B cell (primary cell): ENCODE measurements around the gene RMND5A. TPM values are rescaled to one million over a fixed set of nuclear protein-coding genes. Genes with fewer than 3 reads are reported as not detected.
A peak's percentile ranks its signal among the peaks of the same experiment; 100 is the strongest.

Experiments
- ATAC-seq: fragments of 200-7000 bp; cut with Tn5 transposase; one replicate; pipeline ENCODE4 v1.10.0; 2021; ENCODE audit warnings: low read depth, mild to moderate bottlenecking, moderate number of reproducible peaks, moderate library complexity
- CTCF ChIA-PET: fragments of 350-600 bp; sonication (Branson Sonifier 250); formaldehyde crosslinking; loops from one replicate; lab custom pipeline; 2021; ENCODE audit warnings: antibody characterized with exemption, inconsistent platforms; lab: Charles Lee
- POLR2A ChIA-PET: fragments of 350-600 bp; sonication (Branson Sonifier 250); formaldehyde crosslinking; loops from one replicate; lab custom pipeline; 2021; ENCODE audit warnings: antibody characterized with exemption; lab: Charles Lee
- DNase-seq: peaks from one replicate; pipeline ENCODE4 v3.0.0; 2013
- H2AFZ ChIP-seq: 2 replicates; pipeline ENCODE4 v1.6.1; 2012; ENCODE audit warnings: mild to moderate bottlenecking, low read depth, low read length; ENCODE audit not compliant: insufficient read depth, poor library complexity, severe bottlenecking
- H3K27ac ChIP-seq, 2 donors: 1 replicate in 1 of 2; 2 replicates in 1 of 2; pipeline ENCODE4 v1.5.1; 2012 to 2013; ENCODE audit warnings: low read length in 2 of 2, mild to moderate bottlenecking in 2 of 2, moderate library complexity in 1 of 2
- H3K27me3 ChIP-seq, 4 experiments: fragments of 200-600 bp in 1 of 4; sonication (generic) in 1 of 4; replicated peaks in 1 of 4; 1 replicate in 2 of 4; 2 replicates in 2 of 4; pipeline versions ENCODE4 v1.6.1 to v1.7.0; 2013 to 2016; ENCODE audit warnings: low read length in 3 of 4, mild to moderate bottlenecking in 2 of 4, mixed read lengths in 1 of 4, moderate library complexity in 1 of 4; ENCODE audit not compliant: insufficient read depth in 4 of 4, control insufficient read depth in 3 of 4; ENCODE audit errors: control extremely low read depth in 1 of 4
- H3K36me3 ChIP-seq, 2 experiments: replicated peaks in 1 of 2; 1 replicate in 1 of 2; 2 replicates in 1 of 2; pipeline versions ENCODE4 v1.6.1 to v1.7.1; 2013; ENCODE audit warnings: low read length in 1 of 2; ENCODE audit not compliant: insufficient read depth in 2 of 2, control insufficient read depth in 1 of 2; ENCODE audit errors: control extremely low read depth in 1 of 2, extremely low read depth in 1 of 2
- H3K4me1 ChIP-seq, 2 donors: fragments of 200-600 bp in 1 of 2; sonication (generic) in 1 of 2; 1 replicate in 1 of 2; 2 replicates in 1 of 2; pipeline versions ENCODE4 v1.5.1 to v1.6.1; 2013 to 2017; ENCODE audit warnings: low read length in 2 of 2; ENCODE audit not compliant: control insufficient read depth in 2 of 2, insufficient read depth in 2 of 2
- H3K4me2 ChIP-seq: replicated peaks from 2 replicates; pipeline ENCODE3; 2012; ENCODE audit warnings: mild to moderate bottlenecking, low read depth, low read length; ENCODE audit not compliant: poor library complexity, severe bottlenecking
- H3K4me3 ChIP-seq, 5 experiments: fragments of 200-600 bp in 1 of 5; sonication (generic) in 1 of 5; 1 replicate in 3 of 5; 2 replicates in 2 of 5; pipeline versions ENCODE4 v1.5.1 to v1.7.0; 2011 to 2016; ENCODE audit warnings: low read length in 4 of 5, mild to moderate bottlenecking in 4 of 5, low read depth in 2 of 5, control low read depth in 1 of 5, moderate library complexity in 1 of 5; ENCODE audit not compliant: insufficient read depth in 1 of 5; ENCODE audit errors: control extremely low read depth in 1 of 5, extremely low read depth in 1 of 5
- H3K79me2 ChIP-seq: fragments of 200-600 bp; sonication (generic); one replicate; pipeline ENCODE4 v1.6.0; 2016; ENCODE audit warnings: low read length; ENCODE audit not compliant: control insufficient read depth, insufficient read depth
- H3K9ac ChIP-seq: fragments of 200-600 bp; sonication (generic); 2 replicates; pipeline ENCODE4 v1.6.1; 2017; ENCODE audit warnings: mild to moderate bottlenecking, low read length, moderate library complexity
- H3K9me3 ChIP-seq, 3 donors: one replicate each; pipeline versions ENCODE4 v1.6.1 to v1.7.1; 2013; ENCODE audit warnings: low read length in 2 of 3; ENCODE audit not compliant: control insufficient read depth in 2 of 3, insufficient read depth in 1 of 3; ENCODE audit errors: control extremely low read depth in 1 of 3
- H4K20me1 ChIP-seq: 2 replicates; pipeline ENCODE4 v1.6.0; 2012; ENCODE audit warnings: mild to moderate bottlenecking, low read length; ENCODE audit not compliant: insufficient read depth, control insufficient read depth, poor library complexity, severe bottlenecking
- H3K27ac Mint-ChIP-seq: one replicate; pipeline ENCODE4 v1.8.0; 2021; ENCODE audit warnings: mixed read lengths
- H3K27me3 Mint-ChIP-seq: one replicate; pipeline ENCODE4 v1.8.0; 2021; ENCODE audit warnings: mixed read lengths
- H3K4me1 Mint-ChIP-seq: one replicate; pipeline ENCODE4 v1.8.0; 2021; ENCODE audit warnings: mixed read lengths
- H3K4me3 Mint-ChIP-seq: one replicate; pipeline ENCODE4 v1.8.0; 2021; ENCODE audit warnings: mixed read lengths
- H3K9me3 Mint-ChIP-seq: one replicate; pipeline ENCODE4 v1.8.0; 2022; ENCODE audit warnings: mixed read lengths; ENCODE audit not compliant: insufficient read depth
- EZH2 ChIP-seq: IDR thresholded peaks from 2 replicates; pipeline ENCODE4 v1.6.1; 2012; ENCODE audit warnings: borderline replicate concordance, low read depth, mild to moderate bottlenecking, moderate library complexity, low read length; ENCODE audit not compliant: insufficient read depth, poor library complexity, severe bottlenecking
- WGBS: methylation state at CpG from one replicate; pipeline ENCODE4 v1.1.5; 2013; ENCODE audit warnings: missing lambda C conversion rate; ENCODE audit not compliant: insufficient coverage; 5-methylcytosine and 5-hydroxymethylcytosine counted together
- intact Hi-C: fragments of 100-400 bp; cut with micrococcal nuclease; formaldehyde crosslinking; loops from one replicate; pipeline ENCODE4 v1.10.0; 2022
- polyA plus RNA-seq: library from polyadenylated mRNA; depleted of rRNA; stranded (reverse); fragments of >200 nt; gene quantifications from 2 replicates; pipeline ENCODE4 v1.2.3, GENCODE V29; 2012
- total RNA-seq, 2 donors: library from RNA; stranded (reverse); fragments of 120-200 nt in 1 of 2; gene quantifications; 1 replicate in 1 of 2; 2 replicates in 1 of 2; pipeline versions ENCODE4 v1.2.3 to v1.2.4, GENCODE V29; 2013 to 2022
- TF ChIP-seq, protein P1 (sequence below): fragments of 200-600 bp; IDR thresholded peaks from one replicate; pipeline ENCODE4 v1.8.0; 2022; ENCODE audit warnings: antibody characterized with exemption, mild to moderate bottlenecking

The RMND5A gene
- total and polyA plus RNA-seq, 2 donors (not counting 1 experiment from before 2014, with no cell fraction given) = 13.0 to 33.7 TPM

DNA sequence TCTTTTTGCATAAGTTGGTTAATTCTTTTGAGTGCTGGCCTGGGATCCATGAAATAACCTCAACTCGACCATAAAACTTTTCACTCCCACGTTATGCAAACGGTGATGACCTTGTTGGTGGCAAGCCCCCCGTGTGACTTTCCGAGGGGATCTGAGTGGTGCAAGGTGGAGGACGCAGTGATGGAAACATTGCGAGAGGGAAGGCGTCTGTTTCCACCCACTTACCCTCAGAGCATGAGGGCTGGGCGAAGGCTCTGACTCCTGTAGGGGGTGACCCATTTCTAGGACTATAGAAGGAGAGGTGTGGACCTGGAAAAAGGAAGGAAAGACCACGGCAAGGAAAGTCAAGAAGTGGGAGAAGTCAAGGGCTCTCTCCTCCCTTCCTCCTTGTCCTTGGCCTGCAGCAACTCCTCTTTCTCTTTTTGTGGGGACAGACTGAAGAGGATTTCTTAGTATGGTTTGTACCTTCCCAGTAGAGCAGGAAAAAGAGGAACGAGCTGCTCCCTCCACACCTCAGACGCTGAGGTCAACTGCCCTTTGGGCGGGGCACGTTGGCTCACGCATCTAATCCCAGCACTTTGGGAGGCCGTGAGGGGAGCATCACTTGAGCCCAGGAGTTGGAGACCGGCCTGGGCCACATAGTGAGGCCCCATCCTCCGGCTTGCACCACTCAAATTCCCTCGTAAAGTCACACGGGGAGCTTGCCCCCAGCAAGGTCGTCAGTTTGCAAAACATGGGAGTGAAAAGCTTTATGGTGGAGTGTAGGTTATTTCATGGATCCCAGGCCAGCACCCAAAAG, 86.2 kb downstream of the RMND5A start:
- Mint-ChIP-seq H3K27me3 (peaks cover 36% of the 10 kb centered on the region), H3K4me3 (peak overlapping the region; percentile 18), H3K9me3 (no peaks in the 10 kb centered on the region), H3K4me1 (peaks cover 23% of the 10 kb centered on the region), H3K27ac (no peak overlapping the region)
- no peaks in the 10 kb centered on the region for H3K36me3 ChIP-seq
- H3K9me3 ChIP-seq = peaks cover 0 to 6% (median 0%) of the 10 kb centered on the region in 3 donors
- CTCF ChIA-PET = interaction anchor here (0.6 to 1.6 kb wide), 2 partner anchors 26 to 344 kb away, joined by 3 to 5 read pairs; no protein-coding TSS in a partner anchor
- no peak overlapping the region for H3K4me3 ChIP-seq
- WGBS = 86% methylated on average over 10 of the region's 21 CpGs
- H3K79me2 ChIP-seq = no peaks in the 10 kb centered on the region
- POLR2A ChIA-PET = no interaction called here
- H3K27ac ChIP-seq = no peak overlapping the region
- no peak for ATAC-seq
- peaks cover 0 to 41% (median 21%) of the 10 kb centered on the region in 4 experiments for H3K27me3 ChIP-seq
- H3K4me2 ChIP-seq = no peak overlapping the region
- DNase-seq = no peak
- no peak overlapping the region for H2AFZ ChIP-seq
- intact Hi-C loops = no loop called here
- H3K9ac ChIP-seq = no peak overlapping the region
- H4K20me1 ChIP-seq = no peaks in the 10 kb centered on the region
- peaks cover 27 to 30% of the 10 kb centered on the region in 2 donors for H3K4me1 ChIP-seq
- TF ChIP-seq, protein P1, sequence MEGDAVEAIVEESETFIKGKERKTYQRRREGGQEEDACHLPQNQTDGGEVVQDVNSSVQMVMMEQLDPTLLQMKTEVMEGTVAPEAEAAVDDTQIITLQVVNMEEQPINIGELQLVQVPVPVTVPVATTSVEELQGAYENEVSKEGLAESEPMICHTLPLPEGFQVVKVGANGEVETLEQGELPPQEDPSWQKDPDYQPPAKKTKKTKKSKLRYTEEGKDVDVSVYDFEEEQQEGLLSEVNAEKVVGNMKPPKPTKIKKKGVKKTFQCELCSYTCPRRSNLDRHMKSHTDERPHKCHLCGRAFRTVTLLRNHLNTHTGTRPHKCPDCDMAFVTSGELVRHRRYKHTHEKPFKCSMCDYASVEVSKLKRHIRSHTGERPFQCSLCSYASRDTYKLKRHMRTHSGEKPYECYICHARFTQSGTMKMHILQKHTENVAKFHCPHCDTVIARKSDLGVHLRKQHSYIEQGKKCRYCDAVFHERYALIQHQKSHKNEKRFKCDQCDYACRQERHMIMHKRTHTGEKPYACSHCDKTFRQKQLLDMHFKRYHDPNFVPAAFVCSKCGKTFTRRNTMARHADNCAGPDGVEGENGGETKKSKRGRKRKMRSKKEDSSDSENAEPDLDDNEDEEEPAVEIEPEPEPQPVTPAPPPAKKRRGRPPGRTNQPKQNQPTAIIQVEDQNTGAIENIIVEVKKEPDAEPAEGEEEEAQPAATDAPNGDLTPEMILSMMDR = no peak
- TF ChIP-seq EZH2 = no peak

DNA sequence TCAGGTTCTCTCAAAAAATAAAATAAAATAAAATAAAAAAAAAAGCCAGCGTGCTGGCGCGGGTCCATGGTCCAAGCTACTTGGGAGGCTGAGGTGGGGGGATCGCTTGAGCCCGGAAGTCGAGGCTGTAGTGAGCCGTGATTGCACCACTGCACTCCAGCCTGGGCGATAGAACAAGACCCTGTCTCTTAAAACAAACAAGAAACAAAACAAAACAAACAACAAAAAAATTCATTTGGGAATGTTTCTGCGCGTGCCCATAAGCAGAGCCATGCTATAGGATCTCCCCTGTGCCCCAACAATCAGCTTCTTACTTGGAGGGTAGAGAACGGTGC, 87.0 kb downstream of the RMND5A start:
- Histone ChIP-seq H2AFZ (peak overlapping the region; percentile 85), H4K20me1 (no peaks in the 10 kb centered on the region), H3K79me2 (no peaks in the 10 kb centered on the region), H3K4me3 (peak overlapping the region in 4 of 5 experiments; percentile 15 to 63 (median 48)), H3K9me3 (peaks cover 0 to 6% (median 0%) of the 10 kb centered on the region in 3 donors), H3K36me3 (no peaks in the 10 kb centered on the region), H3K4me1 (peaks cover 27 to 30% of the 10 kb centered on the region in 2 donors), H3K4me2 (peak overlapping the region; percentile 91), H3K27me3 (peaks cover 0 to 41% (median 21%) of the 10 kb centered on the region in 4 experiments), H3K27ac (no peak overlapping the region), H3K9ac (peak overlapping the region; percentile 49)
- intact Hi-C loops = no loop called here
- CTCF ChIA-PET = interaction anchor here (0.6 to 2.2 kb wide), 4 partner anchors 16 to 343 kb away, joined by 3 to 7 read pairs (median 6); partner anchors contain the start of gene CD8A
- DNase-seq = no peak
- no peaks in the 10 kb centered on the region for H3K9me3 Mint-ChIP-seq
- no peak for TF ChIP-seq EZH2
- TF ChIP-seq, protein P1 = no peak
- peak overlapping the region; percentile 95 for H3K4me3 Mint-ChIP-seq
- WGBS = 0% methylated on average over 2 of the region's 11 CpGs
- POLR2A ChIA-PET = no interaction called here
- no peak for ATAC-seq
- H3K4me1 Mint-ChIP-seq = peaks cover 23% of the 10 kb centered on the region
- no peak overlapping the region for H3K27ac Mint-ChIP-seq
- peaks cover 44% of the 10 kb centered on the region for H3K27me3 Mint-ChIP-seq
